Gastroesophageal sphincter (tissue), 4 donors: ENCODE data around the gene PMM1. TPM values are rescaled to one million over a fixed set of nuclear protein-coding genes. Genes with fewer than 3 reads are reported as not detected.
"Not testable (repeated sequence)": the region's sequence is repeated elsewhere in the genome, so short reads cannot be mapped to it uniquely, and the experiment has no call there.

Experiments
- ATAC-seq: fragments of 150-250 bp; one replicate; pipeline ENCODE4 v1.9.1; 2016; ENCODE audit warnings: mild to moderate bottlenecking, moderate library complexity
- H3K27ac ChIP-seq, 4 donors: fragments of 200-600 bp; sonication (generic) in 3 of 4; 1 replicate in 3 of 4; 2 replicates in 1 of 4; pipeline ENCODE4 v1.5.1; 2016 to 2019
- H3K27me3 ChIP-seq: fragments of 200-600 bp; sonication (generic); one replicate; pipeline ENCODE4 v1.5.1; 2019
- H3K36me3 ChIP-seq, 2 donors: fragments of 200-600 bp; sonication (generic); one replicate each; pipeline ENCODE4 v1.5.1; 2019; ENCODE audit warnings: control low read depth in 1 of 2
- H3K4me1 ChIP-seq, 3 donors: fragments of 200-600 bp; sonication (generic); 1 replicate in 2 of 3; 2 replicates in 1 of 3; pipeline ENCODE4 v1.5.1; 2016 to 2019; ENCODE audit warnings: control low read depth in 2 of 3
- H3K4me3 ChIP-seq, 2 donors: fragments of 200-600 bp; sonication (generic); one replicate each; pipeline ENCODE4 v1.5.1; 2019; ENCODE audit warnings: mild to moderate bottlenecking in 1 of 2, moderate library complexity in 1 of 2
- H3K9me3 ChIP-seq, 3 donors: fragments of 200-600 bp; sonication (generic); one replicate each; pipeline ENCODE4 v1.5.1; 2017 to 2019; ENCODE audit warnings: control low read depth in 2 of 3
- CTCF ChIP-seq, 4 experiments: fragments of 200-600 bp in 2 of 4; fragments of 450-650 bp in 2 of 4; sonication (generic) in 1 of 4; IDR thresholded peaks; one replicate each; pipeline ENCODE4 v1.5.1; 2017 to 2019; ENCODE audit warnings: antibody characterized with exemption in 4 of 4, mild to moderate bottlenecking in 2 of 4, moderate library complexity in 2 of 4
- EP300 ChIP-seq: sonication (generic); formaldehyde crosslinking; IDR thresholded peaks from one replicate; pipeline ENCODE4 v1.6.1; 2017; ENCODE audit warnings: antibody characterized with exemption, mild to moderate bottlenecking
- POLR2A ChIP-seq, 2 donors: fragments of 450-650 bp; IDR thresholded peaks; one replicate each; pipeline ENCODE4 v1.6.1; 2017; ENCODE audit warnings: antibody characterized with exemption in 2 of 2, mild to moderate bottlenecking in 2 of 2, moderate library complexity in 1 of 2
- POLR2AphosphoS5 ChIP-seq: sonication (generic); formaldehyde crosslinking; IDR thresholded peaks from one replicate; pipeline ENCODE4 v1.6.1; 2017; ENCODE audit warnings: antibody characterized with exemption
- WGBS, 2 donors: methylation state at CpG; one replicate each; pipeline ENCODE4 v1.1.5; 2018; ENCODE audit warnings: low coverage in 1 of 2; 5-methylcytosine and 5-hydroxymethylcytosine counted together
- total RNA-seq, 4 donors: library from RNA; depleted of rRNA; stranded (reverse); fragments of >200 nt; gene quantifications; one replicate each; pipeline ENCODE4 v1.1.0, GENCODE V29; 2016

The PMM1 gene
- total RNA-seq, 4 donors from 2014 or later, result 32.7 to 42.5 (median 37.1) TPM

GRCh38 chr22:41560095-41560471 is 29.6 kb downstream of the PMM1 start:
- TF ChIP-seq POLR2A (IDR thresholded peaks at IDR 0.05), result no peak
- no peak for TF ChIP-seq CTCF (IDR thresholded peaks at IDR 0.05)
- TF ChIP-seq POLR2AphosphoS5, result no peak
- TF ChIP-seq EP300, result no peak
- H3K4me1 ChIP-seq, result peaks cover 0 to 77% (median 15%) of the 10 kb centered on the region in 3 donors
- no peaks in the 10 kb centered on the region for H3K27me3 ChIP-seq
- WGBS, 2 donors, result 33 to 50% methylated on average over 1 to 2 of the region's 6 CpGs
- no peak for ATAC-seq
- peak overlapping the region in 3 of 4 donors; percentile 68 to 82 (median 74) for H3K27ac ChIP-seq
- H3K9me3 ChIP-seq, result no peaks in the 10 kb centered on the region
- no peaks in the 10 kb centered on the region for H3K36me3 ChIP-seq
- H3K4me3 ChIP-seq, result peak overlapping the region in 1 of 2 donors; percentile 46

- H3K27me3 ChIP-seq, H3K36me3 ChIP-seq, H3K4me3 ChIP-seq, ATAC-seq, H3K9me3 ChIP-seq: not testable (repeated sequence)
- Histone ChIP-seq H3K27ac (peak overlapping the region in 3 of 4 donors; percentile 62 to 69 (median 68)), H3K4me1 (peaks cover 0 to 62% (median 15%) of the 10 kb centered on the region in 3 donors)
- 75 to 87% methylated on average over 8 to 12 of the region's 13 CpGs for WGBS, 2 donors
Observed at GRCh38 chr22:41558241-41558630, 31.4 kb downstream of the PMM1 start.

- 12 to 40% methylated on average over 1 to 12 of the region's 19 CpGs for WGBS, 2 donors
- Histone ChIP-seq H3K27me3 (no peaks in the 10 kb centered on the region), H3K9me3 (no peaks in the 10 kb centered on the region), H3K36me3 (no peaks in the 10 kb centered on the region), H3K4me3 (peak overlapping the region in 1 of 2 donors; percentile 4), H3K4me1 (peaks cover 0 to 56% (median 15%) of the 10 kb centered on the region in 3 donors), H3K27ac (peak overlapping the region in 3 of 4 donors; percentile 62 to 69 (median 68))
- peak; percentile 85 for ATAC-seq
- TF ChIP-seq POLR2A (IDR thresholded peaks at IDR 0.05) (no peak), POLR2AphosphoS5 (peak; percentile 71), EP300 (no peak), CTCF (IDR thresholded peaks at IDR 0.05) (no peak)
Observed at GRCh38 chr22:41557401-41558240, 32.0 kb downstream of the PMM1 start.

GRCh38 chr22:41556561-41556960 is 33.1 kb downstream of the PMM1 start:
- no peaks in the 10 kb centered on the region for H3K27me3 ChIP-seq

More at GRCh38 chr22:41556561-41556960, 33.1 kb downstream of the PMM1 start:
- 77 to 90% methylated on average over 4 to 10 of the region's 10 CpGs for WGBS, 2 donors
- Histone ChIP-seq H3K4me3 (no peak overlapping the region), H3K36me3 (no peaks in the 10 kb centered on the region), H3K27ac (peak overlapping the region in 3 of 4 donors; percentile 62 to 69 (median 68)), H3K4me1 (peaks cover 0 to 45% (median 15%) of the 10 kb centered on the region in 3 donors), H3K9me3 (no peaks in the 10 kb centered on the region)
- TF ChIP-seq CTCF (IDR thresholded peaks at IDR 0.05) (no peak), EP300 (no peak), POLR2A (IDR thresholded peaks at IDR 0.05) (no peak)
- ATAC-seq, result no peak
